Endothelial cell of umbilical vein (primary cell): ENCODE results near the gene ERBIN. TPM values are rescaled to one million over a fixed set of nuclear protein-coding genes. Genes with fewer than 3 reads are reported as not detected.

Experiments
- BruUV-seq: library from RNA; stranded (reverse); fragments of 400-500 nt; replicated peaks from 2 replicates; lab custom pipeline; 2021; lab: Mats Ljungman, UMichigan
- CTCF ChIA-PET: fragments of 300-600, 350-600 bp; sonication (Branson Sonifier 250); formaldehyde crosslinking; loops from one replicate; lab custom pipeline; 2021; ENCODE audit warnings: antibody characterized with exemption, inconsistent platforms; lab: Charles Lee
- POLR2A ChIA-PET: fragments of 300-600, 350-600 bp; sonication (Branson Sonifier 250); formaldehyde crosslinking; loops from one replicate; lab custom pipeline; 2021; ENCODE audit warnings: antibody characterized with exemption, inconsistent platforms; lab: Charles Lee
- DNase-seq: peaks from one replicate; pipeline ENCODE4 v3.0.0-alpha.2; 2011; ENCODE audit warnings: low read depth, low spot score
- FAIRE-seq: peaks from 2 replicates; lab custom pipeline; 2011; peaks lifted over from hg19 to GRCh38; lab: Jason Lieb, UNC
- H2AFZ ChIP-seq: 2 replicates; pipeline ENCODE4 v1.6.0; 2012; ENCODE audit warnings: low read depth, low read length, control low read depth, inconsistent platforms
- H3K27ac ChIP-seq: 2 replicates; pipeline ENCODE4 v1.5.1; 2011; ENCODE audit warnings: low read depth, mild to moderate bottlenecking, control low read depth, low read length, moderate library complexity; ENCODE audit not compliant: insufficient read depth
- H3K27me3 ChIP-seq, 2 experiments: 2 replicates each; pipeline versions ENCODE4 v1.6.0 to v1.6.1; 2011; ENCODE audit warnings: low read length in 2 of 2, mixed read lengths in 1 of 2; ENCODE audit not compliant: control insufficient read depth in 2 of 2, insufficient read depth in 2 of 2
- H3K36me3 ChIP-seq, 2 experiments: 2 replicates in 1 of 2; 3 replicates in 1 of 2; pipeline ENCODE4 v1.5.1; 2011; ENCODE audit warnings: low read length in 2 of 2, mild to moderate bottlenecking in 1 of 2, moderate library complexity in 1 of 2; ENCODE audit not compliant: control insufficient read depth in 2 of 2, insufficient read depth in 2 of 2; ENCODE audit errors: extremely low read depth in 1 of 2
- H3K4me1 ChIP-seq: 3 replicates; pipeline ENCODE4 v1.5.1; 2011; ENCODE audit warnings: mild to moderate bottlenecking, low read length; ENCODE audit not compliant: control insufficient read depth, insufficient read depth; ENCODE audit errors: extremely low read depth
- H3K4me2 ChIP-seq: 2 replicates; pipeline ENCODE4 v1.6.1; 2011; ENCODE audit warnings: low read length, control low read depth, mixed read lengths; ENCODE audit not compliant: insufficient read depth
- H3K4me3 ChIP-seq, 3 experiments: fragments of 200-600 bp in 1 of 3; sonication (generic), shearing (Covaris generic) in 1 of 3; replicated peaks in 1 of 3; 2 replicates each; pipeline ENCODE4 v1.5.1; 2011 to 2016; ENCODE audit warnings: control low read depth in 3 of 3, low read length in 3 of 3, mild to moderate bottlenecking in 2 of 3, inconsistent platforms in 1 of 3, low read depth in 1 of 3, moderate library complexity in 1 of 3; ENCODE audit not compliant: insufficient read depth in 1 of 3
- H3K79me2 ChIP-seq: 2 replicates; pipeline ENCODE4 v1.6.0; 2012; ENCODE audit warnings: low read length, inconsistent platforms; ENCODE audit not compliant: control insufficient read depth, insufficient read depth
- H3K9ac ChIP-seq: replicated peaks from 2 replicates; pipeline ENCODE3; 2011; ENCODE audit warnings: low read length, control low read depth; ENCODE audit not compliant: insufficient read depth; ENCODE audit errors: extremely low read depth
- H3K9me1 ChIP-seq: replicated peaks from 3 replicates; pipeline ENCODE4 v1.6.0; 2011; ENCODE audit warnings: mild to moderate bottlenecking, low read length; ENCODE audit not compliant: control insufficient read depth, insufficient read depth; ENCODE audit errors: extremely low read depth
- H3K9me3 ChIP-seq: replicated peaks from 2 replicates; pipeline ENCODE4 v1.5.1; 2012; ENCODE audit warnings: low read length, inconsistent platforms; ENCODE audit not compliant: control insufficient read depth, insufficient read depth
- H4K20me1 ChIP-seq: replicated peaks from 2 replicates; pipeline ENCODE3; 2011; ENCODE audit warnings: mild to moderate bottlenecking, low read length; ENCODE audit not compliant: control insufficient read depth, insufficient read depth; ENCODE audit errors: extremely low read depth
- CTCF ChIP-seq, 2 donors: IDR thresholded peaks; 1 replicate in 1 of 2; 2 replicates in 1 of 2; pipeline ENCODE4 v1.5.1; 2011; ENCODE audit warnings: low read length in 2 of 2, mild to moderate bottlenecking in 2 of 2, moderate library complexity in 2 of 2, control low read depth in 1 of 2, inconsistent platforms in 1 of 2, low read depth in 1 of 2; ENCODE audit not compliant: insufficient read depth in 1 of 2; ENCODE audit errors: extremely low read depth in 1 of 2
- EZH2 ChIP-seq: IDR thresholded peaks from 2 replicates; pipeline ENCODE4 v1.6.1; 2012; ENCODE audit warnings: borderline replicate concordance, low read depth, mild to moderate bottlenecking, moderate library complexity, low read length, inconsistent platforms; ENCODE audit not compliant: severe bottlenecking
- FOS ChIP-seq: IDR thresholded peaks from 2 replicates; pipeline ENCODE4 v1.6.1; 2011; ENCODE audit warnings: mild to moderate bottlenecking, low read length, moderate library complexity, borderline replicate concordance; ENCODE audit not compliant: insufficient read depth
- GATA2 ChIP-seq: IDR thresholded peaks from 2 replicates; pipeline ENCODE4 v1.7.0; 2011; ENCODE audit warnings: low read depth, mild to moderate bottlenecking, moderate library complexity, mixed read lengths, low read length; ENCODE audit not compliant: insufficient read length, insufficient read depth
- JUN ChIP-seq: IDR thresholded peaks from 2 replicates; pipeline ENCODE4 v1.6.1; 2011; ENCODE audit warnings: borderline replicate concordance, low read depth; ENCODE audit not compliant: insufficient read length, insufficient read depth
- MAX ChIP-seq: IDR thresholded peaks from 2 replicates; pipeline ENCODE4 v1.6.1; 2011; ENCODE audit not compliant: insufficient read depth, insufficient read length
- MYC ChIP-seq: IDR thresholded peaks from one replicate; pipeline ENCODE4 v1.6.1; 2011; ENCODE audit warnings: mild to moderate bottlenecking, low read depth, low read length
- POLR2A ChIP-seq: IDR thresholded peaks from 2 replicates; pipeline ENCODE4 v1.6.1; 2012; ENCODE audit warnings: low read depth, mild to moderate bottlenecking, control low read depth, low read length
- POLR2AphosphoS5 ChIP-seq: IDR thresholded peaks from 2 replicates; pipeline ENCODE4 v1.6.1; 2012; ENCODE audit warnings: low read depth, mild to moderate bottlenecking, control low read depth, low read length, moderate library complexity; ENCODE audit not compliant: insufficient read depth
- dilution Hi-C: fragments of 300-500 bp; cut with MboI; formaldehyde crosslinking; loops from one replicate; pipeline ENCODE4 v1.15.0; 2019; ENCODE audit warnings: low sequenced_read_pairs; ENCODE audit not compliant: extremely low pct_ligation_motif_present
- intact Hi-C: fragments of 100-400 bp; cut with micrococcal nuclease; formaldehyde crosslinking; loops from one replicate; pipeline ENCODE4 v1.10.0; 2022
- polyA plus RNA-seq, 4 experiments: library from polyadenylated mRNA; depleted of rRNA in 3 of 4; stranded (reverse) in 3 of 4; unstranded in 1 of 4; fragments of >200 nt; gene quantifications; 2 replicates each; pipeline versions ENCODE4 v1.2.1 to v1.2.3, GENCODE V29; 2011 to 2012; ENCODE audit warnings: missing spikeins in 1 of 4
- total RNA-seq: library from RNA; stranded (reverse); gene quantifications from 2 replicates; pipeline ENCODE4 v1.2.3, GENCODE V29; 2021

The ERBIN gene
- total and polyA plus RNA-seq, 2 donors (not counting 3 experiments of a cell fraction or from before 2014, with no cell fraction given) = 8.1 to 55.6 TPM

GRCh38 chr5:65876970-65877369 lies 49.4 kb upstream of the ERBIN start:
- no peaks in the 10 kb centered on the region for H3K36me3 ChIP-seq
- intact Hi-C loops = no loop called here
- no peak overlapping the region for H3K4me2 ChIP-seq
- no peaks in the 10 kb centered on the region for H3K79me2 ChIP-seq
- dilution Hi-C loops = no loop called here
- H3K4me1 ChIP-seq = peaks cover 8% of the 10 kb centered on the region
- DNase-seq (no peak), FAIRE-seq (no peak)
- CTCF ChIA-PET = no interaction called here
- BruUV-seq = no TSS peak
- no peaks in the 10 kb centered on the region for H4K20me1 ChIP-seq
- no peak overlapping the region for H3K9ac ChIP-seq
- H3K9me3 ChIP-seq = no peaks in the 10 kb centered on the region
- no peak overlapping the region for H2AFZ ChIP-seq
- no peaks in the 10 kb centered on the region for H3K9me1 ChIP-seq
- H3K4me3 ChIP-seq = no peak overlapping the region
- no peaks in the 10 kb centered on the region for H3K27me3 ChIP-seq
- H3K27ac ChIP-seq = no peak overlapping the region
- no peak for TF ChIP-seq MAX
- no peak for TF ChIP-seq POLR2A
- TF ChIP-seq EZH2 = no peak
- TF ChIP-seq FOS = no peak
- no peak for TF ChIP-seq MYC
- no peak for TF ChIP-seq JUN
- TF ChIP-seq GATA2 = no peak
- no peak for TF ChIP-seq POLR2AphosphoS5
- TF ChIP-seq CTCF (IDR thresholded peaks at IDR 0.05; ENCODE audit: extremely low read depth in 1 of 2, insufficient read depth in 1 of 2, low read depth in 1 of 2, low read length in 2 of 2) = no peak
- POLR2A ChIA-PET = no interaction called here
